GM12873 (cell line): ENCODE data around the gene PTBP3.

Experiments used
- TF ChIP-seq, protein P1 (sequence below): IDR thresholded peaks from 2 replicates; pipeline ENCODE4 v1.5.1; 2012; ENCODE audit warnings: low read depth, mild to moderate bottlenecking, moderate library complexity, low read length, control low read depth; ENCODE audit not compliant: insufficient read depth; ENCODE audit errors: missing control alignments

PTBP3 gene, protein sequence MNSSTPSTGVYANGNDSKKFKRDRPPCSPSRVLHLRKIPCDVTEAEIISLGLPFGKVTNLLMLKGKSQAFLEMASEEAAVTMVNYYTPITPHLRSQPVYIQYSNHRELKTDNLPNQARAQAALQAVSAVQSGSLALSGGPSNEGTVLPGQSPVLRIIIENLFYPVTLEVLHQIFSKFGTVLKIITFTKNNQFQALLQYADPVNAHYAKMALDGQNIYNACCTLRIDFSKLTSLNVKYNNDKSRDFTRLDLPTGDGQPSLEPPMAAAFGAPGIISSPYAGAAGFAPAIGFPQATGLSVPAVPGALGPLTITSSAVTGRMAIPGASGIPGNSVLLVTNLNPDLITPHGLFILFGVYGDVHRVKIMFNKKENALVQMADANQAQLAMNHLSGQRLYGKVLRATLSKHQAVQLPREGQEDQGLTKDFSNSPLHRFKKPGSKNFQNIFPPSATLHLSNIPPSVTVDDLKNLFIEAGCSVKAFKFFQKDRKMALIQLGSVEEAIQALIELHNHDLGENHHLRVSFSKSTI

DNA sequence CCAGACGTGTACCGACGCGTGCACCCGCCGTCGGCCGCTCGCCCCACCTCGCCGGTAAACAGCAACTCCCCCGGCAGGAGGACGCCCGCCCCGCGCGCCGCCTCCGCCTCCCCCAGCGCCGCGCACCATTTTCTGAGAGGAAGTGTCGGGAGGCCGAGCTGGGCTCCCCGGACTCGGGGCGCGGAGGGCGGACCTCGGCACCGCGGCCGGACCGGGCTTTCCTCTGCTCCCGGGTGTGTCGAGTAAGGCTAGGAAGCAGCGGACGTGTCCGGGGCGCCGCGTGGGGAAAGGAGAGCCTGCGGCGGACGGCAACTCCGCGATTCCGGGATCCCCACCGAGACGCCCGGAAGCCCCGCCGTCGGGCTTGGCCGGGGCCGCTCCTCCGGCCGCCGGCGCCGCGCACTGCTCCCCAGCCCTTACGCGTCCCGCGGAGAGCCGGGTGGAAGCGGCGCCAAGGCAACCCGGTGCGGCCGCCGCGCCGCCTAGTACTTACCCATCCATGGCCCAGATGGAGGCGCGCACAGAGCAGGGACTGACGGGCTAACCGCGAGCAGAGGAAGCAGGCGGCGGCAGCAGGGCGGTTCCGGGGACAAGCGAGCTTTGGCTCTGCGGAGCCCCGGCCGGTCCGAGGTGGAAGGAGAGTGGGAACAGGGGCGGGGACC, at the start of gene PTBP3:
TSS of gene PTBP3 (minus strand) at position 643 of the 662 bp plus-strand sequence. CDS start 35,754 bp downstream, outside the sequence.
- TF ChIP-seq, protein P1, sequence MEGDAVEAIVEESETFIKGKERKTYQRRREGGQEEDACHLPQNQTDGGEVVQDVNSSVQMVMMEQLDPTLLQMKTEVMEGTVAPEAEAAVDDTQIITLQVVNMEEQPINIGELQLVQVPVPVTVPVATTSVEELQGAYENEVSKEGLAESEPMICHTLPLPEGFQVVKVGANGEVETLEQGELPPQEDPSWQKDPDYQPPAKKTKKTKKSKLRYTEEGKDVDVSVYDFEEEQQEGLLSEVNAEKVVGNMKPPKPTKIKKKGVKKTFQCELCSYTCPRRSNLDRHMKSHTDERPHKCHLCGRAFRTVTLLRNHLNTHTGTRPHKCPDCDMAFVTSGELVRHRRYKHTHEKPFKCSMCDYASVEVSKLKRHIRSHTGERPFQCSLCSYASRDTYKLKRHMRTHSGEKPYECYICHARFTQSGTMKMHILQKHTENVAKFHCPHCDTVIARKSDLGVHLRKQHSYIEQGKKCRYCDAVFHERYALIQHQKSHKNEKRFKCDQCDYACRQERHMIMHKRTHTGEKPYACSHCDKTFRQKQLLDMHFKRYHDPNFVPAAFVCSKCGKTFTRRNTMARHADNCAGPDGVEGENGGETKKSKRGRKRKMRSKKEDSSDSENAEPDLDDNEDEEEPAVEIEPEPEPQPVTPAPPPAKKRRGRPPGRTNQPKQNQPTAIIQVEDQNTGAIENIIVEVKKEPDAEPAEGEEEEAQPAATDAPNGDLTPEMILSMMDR = no peak

- TF ChIP-seq, protein P1 = no peak
Observed at GRCh38 chr9:112382501-112383364, 49.3 kb upstream of the PTBP3 start.

- TF ChIP-seq, protein P1 = no peak
Observed at GRCh38 chr9:112382066-112382465, 48.6 kb upstream of the PTBP3 start.

DNA sequence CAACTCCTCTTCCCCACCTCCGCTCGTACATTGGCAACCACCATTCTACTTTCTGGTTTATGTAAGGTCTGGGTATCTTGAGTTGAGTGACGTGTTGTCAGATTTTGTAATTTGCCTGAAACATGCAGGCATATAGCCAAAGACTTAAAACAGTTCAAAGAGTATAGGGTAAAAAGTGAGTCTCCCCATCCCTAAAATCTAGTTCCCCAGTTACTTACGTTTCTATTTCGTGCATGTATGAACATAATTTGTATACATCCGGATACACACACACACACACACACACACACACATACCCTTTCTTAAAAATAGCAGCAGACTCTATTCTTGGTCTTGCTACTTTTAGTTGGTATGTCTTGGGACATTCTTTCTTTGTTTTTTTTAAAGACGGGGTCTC, 47.4 kb upstream of the PTBP3 start:
- TF ChIP-seq, protein P1 = no peak

DNA sequence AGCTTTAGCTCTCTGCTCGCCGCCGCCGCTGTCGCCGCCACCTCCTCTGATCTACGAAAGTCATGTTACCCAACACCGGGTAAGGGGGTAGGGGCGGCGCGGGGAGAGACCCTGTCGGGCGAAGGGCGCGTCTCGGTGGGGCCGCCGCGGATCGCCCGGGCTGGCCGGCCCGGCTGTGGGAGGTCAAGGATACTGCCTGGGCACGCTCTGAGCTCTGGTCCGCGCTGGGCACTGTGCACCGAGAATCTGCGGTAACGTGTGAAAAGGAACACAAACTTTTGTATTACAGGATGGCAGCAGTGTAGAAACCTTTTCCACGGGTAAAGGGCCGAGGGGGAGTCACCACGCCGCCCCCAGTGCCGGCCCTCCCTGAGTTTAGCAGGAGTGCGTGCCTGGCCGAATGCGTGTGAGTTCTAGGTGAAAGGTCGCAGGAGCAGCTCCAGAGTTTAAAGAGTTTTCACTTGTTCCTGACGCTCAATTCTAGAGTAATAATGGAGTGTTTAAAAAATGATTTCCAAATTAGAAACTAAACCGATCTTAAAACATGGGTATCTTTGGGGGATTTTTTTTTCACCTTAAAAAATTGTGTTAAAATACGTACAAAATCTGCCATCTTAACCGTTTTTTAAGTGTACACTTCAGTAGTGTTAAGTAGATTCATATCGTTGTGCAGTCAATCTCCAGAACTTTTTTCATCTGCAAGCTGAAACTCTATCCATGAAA, 46.8 kb upstream of the PTBP3 start, which contains the start of gene HSDL2:
TSS of gene HSDL2 (plus strand) at position 7 of the 723 bp plus-strand sequence. CDS start at position 63, 56 bp downstream.
- TF ChIP-seq, protein P1 = no peak

GRCh38 chr9:112379177-112380101, 46.0 kb upstream of the PTBP3 start:
- TF ChIP-seq, protein P1 = no peak
